Mammary epithelial cell (primary cell): ENCODE results near the gene NOC4L.

ENCODE experiments used
- CTCF ChIP-seq, 2 donors: IDR thresholded peaks in 1 of 2; conservative IDR thresholded peaks in 1 of 2; 2 replicates each; pipeline ENCODE4 v1.5.1; 2011 to 2012; ENCODE audit warnings: inconsistent platforms in 2 of 2, low read length in 2 of 2, mild to moderate bottlenecking in 2 of 2, control low read depth in 1 of 2, low read depth in 1 of 2; ENCODE audit not compliant: insufficient read depth in 1 of 2; ENCODE audit errors: extremely low read depth in 1 of 2
- EZH2 ChIP-seq: IDR thresholded peaks from 2 replicates; pipeline ENCODE4 v1.6.1; 2012; ENCODE audit warnings: low read length, inconsistent platforms, borderline replicate concordance

DNA sequence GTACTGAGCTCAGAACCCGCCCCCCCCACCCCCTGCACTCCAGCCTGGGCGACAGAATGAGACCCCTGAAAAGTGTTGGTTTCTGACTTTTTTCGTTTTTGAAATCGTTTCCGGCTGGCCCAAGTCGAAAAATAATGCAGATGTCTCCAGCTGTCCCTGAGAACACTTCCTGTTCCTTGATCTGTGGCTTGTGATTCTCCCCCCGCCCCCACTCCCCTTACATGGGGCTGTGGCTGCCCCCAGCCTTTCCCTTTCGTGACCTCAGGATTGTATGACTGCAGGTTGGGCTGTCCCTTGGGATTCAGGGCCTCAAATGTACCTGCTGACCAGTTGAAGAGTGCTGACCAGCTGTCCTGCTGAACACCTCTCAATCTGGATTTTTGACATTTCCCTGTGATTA lies 34.1 kb downstream of the NOC4L start:
- TF ChIP-seq CTCF (conservative IDR thresholded peaks at IDR 0.05 in 1 of 2, IDR thresholded peaks at IDR 0.05 in 1 of 2; ENCODE audit: extremely low read depth in 1 of 2, insufficient read depth in 1 of 2, low read depth in 1 of 2, low read length in 2 of 2) (no peak), EZH2 (no peak)
